Measurements from ENCODE around the gene PIK3AP1.

Gene PIK3AP1

DNA sequence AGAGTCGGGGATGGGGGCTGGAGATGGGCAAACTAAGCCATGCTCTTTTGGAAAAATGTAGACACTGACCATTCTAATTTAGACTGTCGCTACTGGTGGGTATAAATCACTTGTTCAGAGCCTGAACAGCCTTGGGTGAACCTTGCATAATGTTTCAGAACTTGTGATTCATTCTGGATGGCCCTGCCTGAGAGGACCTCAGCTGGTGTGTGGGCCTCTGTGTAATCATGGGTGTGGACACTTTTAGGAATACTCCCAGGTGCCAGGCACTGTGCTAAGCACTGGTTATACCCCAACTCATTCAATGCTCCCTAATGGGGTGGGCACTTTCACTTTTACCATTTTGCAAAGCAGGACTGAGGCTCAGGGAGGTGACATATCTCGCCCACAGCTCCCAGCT is 106.7 kb downstream of the PIK3AP1 start:
- no peaks in the 10 kb centered on the region for H3K27me3 Mint-ChIP-seq
- H3K27ac Mint-ChIP-seq: no peak overlapping the region
- no peak overlapping the region for H3K4me3 Mint-ChIP-seq
- no peaks in the 10 kb centered on the region for H3K36me3 Mint-ChIP-seq
- H3K9me3 Mint-ChIP-seq (ENCODE audit: low read depth): no peaks in the 10 kb centered on the region
- peaks cover 14% of the 10 kb centered on the region for H3K4me1 Mint-ChIP-seq (ENCODE audit: low read depth)

DNA sequence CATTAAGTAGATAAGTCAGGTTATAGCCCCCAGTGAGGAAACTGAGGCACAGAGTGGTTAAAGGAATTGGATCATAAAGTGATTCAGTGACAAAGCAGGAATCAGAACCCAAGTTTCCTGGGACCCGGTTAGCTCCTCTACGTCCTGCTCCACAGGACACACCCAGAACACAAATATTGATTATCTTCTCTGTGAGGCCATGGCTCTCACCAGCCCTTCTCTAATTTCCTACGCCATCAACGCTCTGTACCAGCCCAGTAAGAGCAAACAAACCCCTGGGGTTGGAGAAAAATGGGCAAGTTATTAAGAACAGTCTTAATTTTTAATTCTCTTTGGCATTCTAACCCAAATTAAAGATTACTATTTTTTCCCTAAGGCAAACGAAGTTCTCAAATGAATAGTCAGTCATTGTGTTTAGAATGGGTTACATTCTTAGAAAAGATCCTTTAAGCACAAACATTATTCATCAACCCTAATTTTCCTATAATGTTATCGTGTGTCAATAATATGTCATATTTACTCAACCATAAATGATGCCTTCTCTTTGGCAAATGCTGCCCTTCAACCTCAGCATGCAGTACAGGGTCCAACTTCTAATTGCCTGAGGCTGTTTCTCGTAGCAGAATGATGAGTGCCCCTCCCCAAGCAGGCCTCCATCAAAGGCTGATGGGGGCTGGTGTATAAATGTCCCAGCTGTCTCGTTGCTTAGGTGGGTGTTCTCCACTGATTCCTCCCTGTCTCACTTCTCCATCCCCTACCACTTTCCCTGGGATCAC is 108.1 kb downstream of the PIK3AP1 start:
- Mint-ChIP-seq H3K4me1 (ENCODE audit: low read depth) (peaks cover 14% of the 10 kb centered on the region), H3K4me3 (no peak overlapping the region), H3K27me3 (no peaks in the 10 kb centered on the region), H3K27ac (no peak overlapping the region), H3K9me3 (ENCODE audit: low read depth) (no peaks in the 10 kb centered on the region), H3K36me3 (no peaks in the 10 kb centered on the region)

DNA sequence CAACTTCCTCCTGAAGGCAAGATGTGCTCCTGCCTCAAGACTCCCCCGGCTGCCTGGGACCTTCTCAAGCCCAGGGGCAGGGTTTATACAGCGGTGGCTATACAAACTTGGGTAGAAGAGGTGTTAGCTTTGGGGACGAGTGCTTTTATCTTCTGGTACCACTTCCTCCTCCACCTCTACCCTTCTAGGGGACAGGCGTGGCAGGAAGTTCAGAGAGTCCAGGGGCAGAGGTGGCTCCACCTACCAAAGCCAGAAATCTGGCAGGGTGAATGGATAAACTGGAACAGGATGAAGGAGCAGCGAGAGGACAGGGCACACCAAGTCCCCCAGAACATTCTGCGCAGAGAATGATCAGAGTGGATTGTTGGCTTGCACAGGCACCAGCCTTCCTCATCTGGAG is 109.5 kb downstream of the PIK3AP1 start:
- H3K9me3 Mint-ChIP-seq (ENCODE audit: low read depth): no peaks in the 10 kb centered on the region
- peaks cover 14% of the 10 kb centered on the region for H3K4me1 Mint-ChIP-seq (ENCODE audit: low read depth)
- no peak overlapping the region for H3K4me3 Mint-ChIP-seq
- no peaks in the 10 kb centered on the region for H3K36me3 Mint-ChIP-seq
- H3K27ac Mint-ChIP-seq: no peak overlapping the region
- H3K27me3 Mint-ChIP-seq: no peaks in the 10 kb centered on the region

DNA sequence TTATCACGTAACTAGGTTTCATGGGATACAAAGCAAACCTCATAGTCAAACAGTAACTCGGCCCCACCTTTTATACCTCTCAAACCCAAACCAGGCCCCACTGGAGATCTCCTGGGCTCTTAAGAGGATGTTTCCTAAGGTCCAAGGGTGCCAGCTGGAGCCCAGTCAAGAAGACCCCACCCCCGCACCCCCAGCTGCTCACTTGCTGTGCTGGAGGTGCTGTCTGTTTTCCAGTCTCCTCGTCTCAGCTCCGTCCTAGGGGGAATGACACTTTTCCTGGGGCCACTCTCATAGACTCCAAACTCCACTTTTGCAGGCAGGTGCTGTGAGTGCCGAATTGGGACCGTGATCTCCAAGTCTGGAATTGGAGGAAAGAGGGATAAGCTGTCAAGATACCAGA is 110.8 kb downstream of the PIK3AP1 start:
- Mint-ChIP-seq H3K27me3 (peaks cover 2% of the 10 kb centered on the region), H3K4me1 (ENCODE audit: low read depth) (peaks cover 14% of the 10 kb centered on the region), H3K27ac (no peak overlapping the region), H3K36me3 (no peaks in the 10 kb centered on the region), H3K4me3 (no peak overlapping the region), H3K9me3 (ENCODE audit: low read depth) (no peaks in the 10 kb centered on the region)

DNA sequence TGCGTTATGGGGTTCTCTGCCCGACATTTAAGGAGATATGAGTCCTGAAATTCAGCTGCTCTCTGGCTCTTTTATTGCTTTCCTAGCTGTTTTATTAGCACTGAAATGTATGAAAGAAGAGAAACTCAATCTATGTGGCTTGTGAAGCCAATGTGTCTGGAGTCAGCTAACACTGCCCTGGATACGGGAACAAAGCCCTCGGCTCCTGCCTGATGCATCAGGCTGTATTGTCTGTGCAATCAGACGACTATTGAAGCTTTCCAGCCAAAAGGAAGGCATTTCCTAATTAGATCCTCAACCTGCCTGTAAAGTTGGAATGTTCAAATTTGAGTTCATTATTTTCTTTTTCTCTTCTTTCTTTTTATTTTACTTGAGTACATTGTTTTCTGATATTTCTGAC is 111.5 kb downstream of the PIK3AP1 start:
- no peak overlapping the region for H3K4me3 Mint-ChIP-seq
- H3K9me3 Mint-ChIP-seq (ENCODE audit: low read depth): no peaks in the 10 kb centered on the region
- no peaks in the 10 kb centered on the region for H3K36me3 Mint-ChIP-seq
- peaks cover 14% of the 10 kb centered on the region for H3K4me1 Mint-ChIP-seq (ENCODE audit: low read depth)
- no peak overlapping the region for H3K27ac Mint-ChIP-seq
- peaks cover 2% of the 10 kb centered on the region for H3K27me3 Mint-ChIP-seq

DNA sequence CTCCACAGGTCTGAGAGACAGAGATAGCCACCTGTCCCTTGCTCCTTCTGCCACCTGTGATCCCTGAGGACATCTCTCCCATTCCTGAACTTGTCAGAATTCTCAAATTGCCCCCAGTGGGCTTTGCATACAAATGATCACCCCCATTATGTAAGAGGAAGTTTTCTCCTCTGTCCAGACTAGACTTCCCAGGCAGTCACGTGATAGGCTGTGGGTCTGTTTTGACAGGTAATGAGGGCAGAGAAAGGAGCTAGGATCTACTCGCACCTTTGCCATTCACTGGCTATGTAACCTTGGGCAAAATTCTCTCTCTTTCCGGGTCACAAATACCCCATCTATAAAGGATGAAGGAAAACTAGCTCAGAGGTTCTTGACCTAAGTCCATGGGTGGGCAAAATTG is 112.1 kb downstream of the PIK3AP1 start:
- Mint-ChIP-seq H3K36me3 (no peaks in the 10 kb centered on the region), H3K27me3 (peaks cover 2% of the 10 kb centered on the region), H3K4me3 (no peak overlapping the region), H3K4me1 (ENCODE audit: low read depth) (peaks cover 14% of the 10 kb centered on the region), H3K27ac (no peak overlapping the region), H3K9me3 (ENCODE audit: low read depth) (no peaks in the 10 kb centered on the region)

DNA sequence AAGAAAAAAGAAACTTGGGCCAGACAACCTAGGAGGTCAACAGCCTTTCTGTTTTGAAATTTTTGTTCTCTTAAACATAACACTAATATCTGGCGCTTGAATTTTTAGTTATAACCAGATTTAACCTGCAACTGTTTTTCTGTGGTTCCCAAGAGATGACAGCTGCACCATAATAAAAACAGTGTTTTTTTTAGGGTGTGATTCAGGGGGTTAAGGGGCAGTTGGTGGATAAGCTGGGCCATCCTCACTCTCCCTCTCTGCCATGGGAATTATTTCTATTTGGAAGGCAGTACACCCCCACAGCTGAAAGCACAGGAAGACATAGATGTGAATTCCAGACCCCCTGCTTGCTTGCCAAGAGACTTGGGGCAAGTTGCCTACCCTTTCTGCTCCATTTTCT is 113.4 kb downstream of the PIK3AP1 start:
- Mint-ChIP-seq H3K36me3 (no peaks in the 10 kb centered on the region), H3K4me3 (no peak overlapping the region), H3K9me3 (ENCODE audit: low read depth) (no peaks in the 10 kb centered on the region), H3K4me1 (ENCODE audit: low read depth) (peaks cover 14% of the 10 kb centered on the region), H3K27me3 (peaks cover 2% of the 10 kb centered on the region), H3K27ac (no peak overlapping the region)

DNA sequence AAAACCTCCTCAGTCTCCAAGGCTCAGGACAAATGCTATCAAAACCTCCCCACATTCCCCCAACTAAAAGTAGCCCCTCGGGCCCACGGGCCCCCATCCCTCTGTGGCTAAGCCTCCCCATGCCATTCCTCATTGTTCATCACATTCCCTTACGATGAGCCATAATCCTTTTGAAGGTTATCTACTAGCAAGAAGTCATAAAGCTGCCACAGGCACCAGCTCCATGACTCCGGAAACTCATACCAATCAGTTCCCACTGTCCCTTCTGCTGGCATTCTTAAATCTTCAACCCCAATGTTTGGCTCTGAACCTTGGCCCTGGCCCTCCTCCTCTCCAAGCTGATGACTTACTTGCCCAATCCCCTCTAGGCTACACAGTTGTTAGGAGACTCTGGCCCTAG is 114.1 kb downstream of the PIK3AP1 start:
- Mint-ChIP-seq H3K27ac (no peak overlapping the region), H3K9me3 (ENCODE audit: low read depth) (no peaks in the 10 kb centered on the region), H3K4me1 (ENCODE audit: low read depth) (peaks cover 12% of the 10 kb centered on the region), H3K27me3 (peaks cover 2% of the 10 kb centered on the region), H3K36me3 (no peaks in the 10 kb centered on the region), H3K4me3 (no peak overlapping the region)

DNA sequence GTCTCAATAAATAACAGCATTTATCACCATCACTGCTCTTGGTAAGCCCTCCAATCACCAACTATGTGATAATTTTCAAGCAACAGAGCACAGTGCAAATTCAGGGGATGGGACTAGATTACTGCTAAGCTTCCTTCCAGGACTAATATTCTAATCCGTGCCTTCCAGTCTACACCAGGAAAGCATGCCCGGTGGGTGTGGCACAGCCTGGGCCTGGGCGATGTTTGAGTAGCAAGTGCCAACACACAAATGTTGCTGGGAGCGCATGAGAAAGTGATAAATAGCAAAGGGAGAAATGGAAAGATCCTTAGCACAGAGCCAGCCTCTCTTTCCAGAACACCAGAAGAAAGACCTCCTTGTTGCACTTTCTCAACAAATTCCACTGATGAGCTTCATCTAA is 120.0 kb downstream of the PIK3AP1 start:
- H3K27me3 Mint-ChIP-seq: no peaks in the 10 kb centered on the region
- H3K4me3 Mint-ChIP-seq: no peak overlapping the region
- H3K36me3 Mint-ChIP-seq: no peaks in the 10 kb centered on the region
- H3K4me1 Mint-ChIP-seq (ENCODE audit: low read depth): no peaks in the 10 kb centered on the region
- H3K9me3 Mint-ChIP-seq (ENCODE audit: low read depth): no peaks in the 10 kb centered on the region
- no peak overlapping the region for H3K27ac Mint-ChIP-seq

DNA sequence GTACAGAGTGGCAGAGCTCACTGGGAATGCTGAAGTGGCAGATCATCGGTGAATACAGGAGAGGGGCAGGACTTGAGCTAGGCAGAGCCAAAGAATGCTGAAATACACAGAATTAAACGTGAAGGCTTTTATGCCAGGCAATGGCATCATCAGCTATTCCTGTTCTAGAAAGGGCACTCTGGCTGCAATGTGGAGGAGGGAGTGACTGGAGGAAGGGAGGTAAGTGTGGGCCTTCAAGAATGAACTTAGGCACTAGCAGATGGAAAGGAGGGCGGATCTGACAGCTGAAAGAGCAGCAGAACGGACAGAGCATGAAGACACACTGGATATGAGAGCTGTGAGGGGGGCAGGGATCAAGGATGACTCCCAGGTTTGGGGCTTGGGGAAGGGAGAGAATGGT is 121.5 kb downstream of the PIK3AP1 start:
- Mint-ChIP-seq H3K4me1 (ENCODE audit: low read depth) (no peaks in the 10 kb centered on the region), H3K27ac (no peak overlapping the region)

DNA sequence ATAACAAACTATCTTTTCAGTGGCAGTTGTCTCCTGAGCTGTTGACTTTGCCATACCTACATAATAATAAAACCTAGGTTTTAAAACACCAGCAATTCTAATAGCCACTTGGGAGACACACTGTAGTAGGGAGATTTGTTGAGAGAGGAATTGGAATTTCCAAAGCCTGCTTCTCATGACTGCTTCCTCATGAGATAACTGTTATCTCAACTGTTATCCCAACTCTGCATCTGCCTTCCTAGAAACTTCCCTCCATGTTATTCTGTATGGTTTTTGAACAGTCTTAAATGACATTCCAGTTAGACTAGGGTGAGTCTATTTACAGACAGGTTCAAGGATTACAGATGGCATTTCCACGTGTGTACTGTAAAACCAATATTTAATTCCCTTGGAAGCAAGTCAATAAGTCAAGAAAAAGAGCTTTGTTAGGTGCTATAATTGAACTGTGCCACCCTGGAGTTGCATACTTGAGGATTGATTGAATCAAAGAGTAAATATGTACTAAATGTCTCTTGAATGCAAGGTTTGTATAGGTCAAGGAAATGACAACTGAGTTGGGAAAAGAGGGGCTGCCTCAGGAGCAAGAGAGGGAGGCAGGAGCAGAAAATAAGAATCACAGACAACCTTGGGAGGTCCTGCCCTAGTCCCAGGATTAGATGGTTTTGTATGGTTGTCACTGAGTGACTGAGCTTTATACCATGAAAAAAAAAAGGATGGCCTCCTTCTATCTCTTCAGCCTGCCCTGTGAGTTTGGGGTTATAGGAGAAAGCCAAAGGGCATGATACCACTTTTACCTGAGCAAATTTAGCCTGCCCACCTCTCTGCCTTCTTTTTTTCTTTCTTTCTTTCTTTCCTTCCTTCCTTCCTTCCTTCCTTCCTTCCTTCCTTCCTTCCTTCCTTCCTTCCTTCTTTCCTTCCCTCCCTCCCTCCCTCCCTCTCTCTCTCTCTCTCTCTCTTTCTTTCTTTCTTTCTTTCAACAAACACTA is 123.6 kb downstream of the PIK3AP1 start:
- no peak overlapping the region for H3K27ac Mint-ChIP-seq
- H3K4me3 Mint-ChIP-seq: no peak overlapping the region

More for the DNA sequence above, 121.5 kb downstream of the PIK3AP1 start:
- no peaks in the 10 kb centered on the region for H3K36me3 Mint-ChIP-seq
- H3K9me3 Mint-ChIP-seq (ENCODE audit: low read depth): no peaks in the 10 kb centered on the region
- no peak overlapping the region for H3K4me3 Mint-ChIP-seq
- H3K27me3 Mint-ChIP-seq: no peaks in the 10 kb centered on the region

DNA sequence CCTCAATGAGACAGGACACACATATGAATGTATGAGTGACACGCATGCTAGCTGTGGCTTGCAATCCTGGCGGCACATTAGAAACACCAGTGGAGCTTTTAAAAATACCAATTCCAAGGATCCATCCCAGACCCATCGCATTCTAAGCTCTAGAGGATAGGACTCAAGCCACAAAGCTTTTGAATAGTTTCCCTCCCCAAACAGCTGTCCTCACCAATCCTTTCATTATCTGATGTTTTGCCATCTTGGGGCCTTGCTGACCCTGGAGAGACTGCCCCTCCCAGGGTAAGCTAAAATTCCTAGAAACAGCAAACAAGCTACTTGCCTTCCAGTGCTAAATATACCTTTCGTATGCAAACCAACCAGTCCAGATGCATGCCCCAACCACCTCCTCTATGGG is 124.6 kb downstream of the PIK3AP1 start:
- no peaks in the 10 kb centered on the region for H3K27me3 Mint-ChIP-seq
- peaks cover 8% of the 10 kb centered on the region for H3K4me1 Mint-ChIP-seq (ENCODE audit: low read depth)
- H3K36me3 Mint-ChIP-seq: no peaks in the 10 kb centered on the region
- H3K9me3 Mint-ChIP-seq (ENCODE audit: low read depth): no peaks in the 10 kb centered on the region
- H3K4me3 Mint-ChIP-seq: no peak overlapping the region
- no peak overlapping the region for H3K27ac Mint-ChIP-seq

More for the DNA sequence above, 123.6 kb downstream of the PIK3AP1 start:
- Mint-ChIP-seq H3K9me3 (ENCODE audit: low read depth) (no peaks in the 10 kb centered on the region), H3K27me3 (no peaks in the 10 kb centered on the region), H3K36me3 (no peaks in the 10 kb centered on the region), H3K4me1 (ENCODE audit: low read depth) (peaks cover 5% of the 10 kb centered on the region)

DNA sequence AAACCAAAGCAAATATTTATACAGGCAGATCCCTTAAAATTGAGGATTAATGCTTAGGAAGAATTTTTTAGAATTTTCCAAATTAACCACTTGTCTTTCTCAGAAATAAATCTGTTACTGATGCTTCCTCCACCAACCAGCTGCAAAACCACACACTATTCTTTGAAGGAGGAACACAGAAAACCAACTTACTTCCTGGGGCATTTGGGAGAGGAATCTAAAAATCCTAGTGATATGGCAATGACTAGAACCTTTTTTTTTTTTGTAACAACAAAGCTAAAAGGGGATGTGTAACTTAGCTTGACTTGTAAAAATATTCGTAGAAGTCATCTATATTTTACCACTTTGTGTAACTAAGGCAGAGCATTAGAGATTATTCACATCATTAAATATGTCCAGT is 128.4 kb downstream of the PIK3AP1 start:
- H3K4me1 Mint-ChIP-seq (ENCODE audit: low read depth): peaks cover 10% of the 10 kb centered on the region

DNA sequence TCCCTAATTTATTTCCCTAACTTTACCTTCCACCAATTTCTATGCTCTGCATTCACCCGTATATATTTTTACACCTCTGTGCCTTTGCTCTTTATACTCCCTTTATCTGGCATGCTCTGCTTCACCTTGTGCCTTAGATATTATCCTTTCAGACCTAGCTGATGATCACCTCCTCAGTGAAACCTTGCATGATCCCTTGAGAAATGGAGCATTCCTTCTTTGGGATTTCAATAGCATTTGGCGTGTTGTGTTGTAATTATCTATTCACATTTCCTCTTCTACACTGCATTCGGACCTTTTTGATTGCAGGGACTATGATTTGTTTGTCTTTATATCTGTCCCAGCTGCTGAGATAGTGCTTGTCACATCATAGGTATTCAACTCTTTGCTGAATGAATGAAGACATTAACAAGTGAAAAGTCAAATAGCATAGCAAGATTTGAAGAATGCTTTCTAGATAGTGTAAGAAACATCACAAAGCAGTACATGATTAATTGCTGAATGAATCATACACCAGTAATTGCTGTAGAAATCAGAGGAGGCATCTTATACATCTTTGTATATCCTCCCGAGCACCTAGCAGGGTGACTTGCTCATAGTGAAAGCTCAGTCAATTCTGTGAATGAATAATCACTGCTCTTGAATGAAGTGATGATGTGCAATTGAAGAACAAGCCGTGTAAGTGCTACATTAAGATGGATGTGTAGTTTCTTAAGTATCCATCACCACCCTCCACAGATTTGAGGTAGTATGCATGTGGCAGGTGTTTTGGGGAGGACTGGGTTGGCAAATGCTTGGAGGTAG is 131.5 kb downstream of the PIK3AP1 start:
- peaks cover 4% of the 10 kb centered on the region for H3K36me3 Mint-ChIP-seq
- H3K4me3 Mint-ChIP-seq: no peak overlapping the region
- H3K27me3 Mint-ChIP-seq: no peaks in the 10 kb centered on the region
- H3K9me3 Mint-ChIP-seq (ENCODE audit: low read depth): no peaks in the 10 kb centered on the region
- no peak overlapping the region for H3K27ac Mint-ChIP-seq
- peaks cover 27% of the 10 kb centered on the region for H3K4me1 Mint-ChIP-seq (ENCODE audit: low read depth)

More for the DNA sequence above, 128.4 kb downstream of the PIK3AP1 start:
- H3K27ac Mint-ChIP-seq: no peak overlapping the region
- H3K27me3 Mint-ChIP-seq: no peaks in the 10 kb centered on the region
- no peak overlapping the region for H3K4me3 Mint-ChIP-seq
- no peaks in the 10 kb centered on the region for H3K36me3 Mint-ChIP-seq
- H3K9me3 Mint-ChIP-seq (ENCODE audit: low read depth): no peaks in the 10 kb centered on the region
